ENCODE measurements around the gene TF.

The TF gene

DNA sequence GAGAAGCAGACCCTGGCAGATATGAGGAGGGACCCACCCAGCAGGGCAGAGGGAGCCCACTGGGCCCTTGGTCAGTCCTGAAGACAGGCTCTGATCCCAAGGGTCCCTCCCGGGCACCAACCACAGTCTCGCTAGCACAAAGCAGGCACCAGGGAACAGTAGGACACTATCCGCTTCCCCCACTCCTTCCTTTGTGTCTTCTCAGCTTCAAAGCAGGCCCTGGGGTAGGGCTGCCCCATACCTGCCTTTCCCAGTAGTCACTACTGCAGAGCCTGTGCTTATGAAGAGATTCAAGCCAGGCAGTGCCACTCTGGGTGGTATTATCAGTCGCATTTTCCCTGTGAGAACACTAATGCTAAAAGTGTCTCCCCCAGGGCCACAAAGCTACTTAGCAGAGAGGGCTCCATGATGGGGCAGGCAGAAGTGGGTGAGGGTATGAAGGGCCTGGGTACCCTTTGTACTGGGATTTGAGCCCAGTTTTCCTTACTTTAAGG is 92.2 kb downstream of the TF start:
- DNase-seq, result no peak

DNA sequence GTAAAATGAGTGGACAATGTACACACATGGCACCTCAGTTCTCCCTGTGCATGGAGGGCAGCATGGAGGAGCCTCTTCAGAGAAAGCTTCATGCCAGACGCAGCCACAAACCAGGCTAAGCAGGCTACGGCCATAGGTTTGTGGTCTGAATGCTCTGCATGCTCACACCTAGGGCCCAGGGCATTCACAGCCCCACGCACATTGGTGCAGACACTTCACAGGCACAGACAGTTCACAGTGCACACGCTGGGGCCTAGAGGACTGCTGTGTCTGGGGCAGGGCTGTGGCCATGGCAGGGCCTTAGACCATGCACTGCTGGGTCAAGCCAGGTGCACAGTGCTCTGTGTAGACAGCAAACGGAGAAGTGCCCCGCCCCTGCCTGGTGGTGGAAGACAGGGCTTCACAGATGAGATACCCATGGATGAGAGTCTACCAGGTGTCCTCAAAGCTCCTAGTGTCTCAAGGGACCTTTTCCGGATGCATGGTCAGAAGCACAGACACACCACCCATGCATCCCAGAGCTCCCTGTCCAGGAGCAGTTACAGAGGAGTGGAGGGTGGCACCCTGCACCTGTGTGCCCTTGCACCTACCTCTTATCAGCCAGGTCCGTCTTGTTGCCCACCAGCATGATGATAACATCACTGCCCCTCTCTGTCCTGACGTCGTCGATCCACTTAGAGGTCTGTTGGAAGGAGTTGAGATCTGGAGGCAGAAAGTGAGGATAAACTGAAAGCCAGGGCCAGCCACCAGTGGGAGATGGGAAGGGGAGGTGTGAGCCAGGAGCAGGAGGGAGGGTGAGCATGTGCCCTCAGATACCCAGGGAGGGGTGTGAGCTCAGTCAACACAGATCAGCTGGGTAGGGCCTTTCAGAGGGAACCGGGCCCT is 93.0 kb downstream of the TF start:
- no peak for DNase-seq

GRCh38 chr3:133840055-133840737 is 94.0 kb downstream of the TF start:
- no peak for DNase-seq

- DNase-seq, result no peak
Measured at GRCh38 chr3:133840767-133841166, 94.6 kb downstream of the TF start.

DNA sequence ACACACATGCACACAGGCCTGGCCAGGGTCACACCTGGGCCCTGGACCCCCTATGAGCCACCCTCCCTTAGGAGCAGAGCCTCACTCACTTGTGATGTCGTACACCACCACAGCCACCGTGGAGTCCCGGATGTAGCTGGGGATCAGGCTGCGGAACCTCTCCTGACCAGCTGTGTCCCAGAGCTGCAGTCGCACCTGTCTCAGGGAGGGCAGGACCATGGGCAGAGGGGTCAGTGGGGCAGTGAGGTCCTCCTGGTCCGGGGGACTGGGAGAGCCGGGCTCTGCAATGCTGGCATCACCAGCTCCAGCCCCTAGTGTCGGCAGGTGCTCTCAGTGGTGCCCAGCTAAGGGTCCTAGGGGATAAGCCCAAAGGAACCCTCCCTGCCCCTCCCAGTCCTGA is 95.0 kb downstream of the TF start:
- DNase-seq, result no peak

GRCh38 chr3:133842158-133842557 is 96.0 kb downstream of the TF start:
- no peak for DNase-seq

- DNase-seq, result no peak
Measured at GRCh38 chr3:133843634-133844033, 97.4 kb downstream of the TF start.

DNA sequence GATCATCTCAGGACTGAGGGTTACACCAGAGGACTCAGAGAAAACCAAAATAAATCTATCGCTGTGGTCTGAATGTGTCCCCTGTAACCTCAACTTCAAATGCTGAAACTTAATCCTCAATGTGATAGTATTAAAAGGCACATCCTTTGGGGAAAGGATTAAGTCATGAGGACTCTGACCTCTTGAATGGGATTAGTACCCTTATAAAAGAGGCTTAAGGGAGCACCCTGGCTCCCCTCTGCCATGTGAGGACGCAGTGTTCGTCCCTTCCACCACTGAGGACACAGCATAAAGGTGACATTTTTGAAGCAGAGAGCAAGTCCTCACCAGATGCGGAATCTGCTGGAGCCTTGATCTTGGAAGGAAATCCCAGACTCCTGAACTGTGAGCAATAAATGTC is 98.9 kb downstream of the TF start:
- no peak for DNase-seq
